MCF 10A (cell line): ENCODE results near the gene IL1A. TPM values are rescaled to one million over a fixed set of nuclear protein-coding genes. Genes with fewer than 3 reads are reported as not detected.

ENCODE experiments used
- BruUV-seq: library from RNA; stranded (reverse); fragments of 400-500 nt; replicated peaks from 2 replicates; lab custom pipeline; 2021; lab: Mats Ljungman, UMichigan
- CTCF ChIA-PET: fragments of 300-600 bp; sonication (Branson Sonifier 250); formaldehyde crosslinking; extraction: SDS; loops from one replicate; lab custom pipeline; 2021; ENCODE audit warnings: antibody characterized with exemption, inconsistent platforms; lab: Yijun Ruan, JAX
- POLR2A ChIA-PET: fragments of 300-600, 350-650 bp; sonication (Branson Sonifier 250); formaldehyde crosslinking; extraction: SDS; loops from one replicate; lab custom pipeline; 2020; ENCODE audit warnings: antibody characterized with exemption, inconsistent platforms; lab: Yijun Ruan, JAX
- DNase-seq: peaks from one replicate; pipeline ENCODE4 v3.0.0-alpha.2; 2018; ENCODE audit not compliant: unreplicated experiment
- H3K27ac Mint-ChIP-seq: one replicate; pipeline ENCODE4 v1.8.0; 2022; ENCODE audit warnings: mild to moderate bottlenecking, low read depth, mixed read lengths; ENCODE audit not compliant: unreplicated experiment
- H3K27me3 Mint-ChIP-seq: one replicate; pipeline ENCODE4 v1.8.0; 2022; ENCODE audit warnings: mixed read lengths; ENCODE audit not compliant: insufficient read depth, unreplicated experiment
- H3K36me3 Mint-ChIP-seq: one replicate; pipeline ENCODE4 v1.8.0; 2022; ENCODE audit warnings: mild to moderate bottlenecking, moderate library complexity, mixed read lengths; ENCODE audit not compliant: insufficient read depth, unreplicated experiment
- H3K4me1 Mint-ChIP-seq: one replicate; pipeline ENCODE4 v1.8.0; 2022; ENCODE audit warnings: mixed read lengths; ENCODE audit not compliant: insufficient read depth, unreplicated experiment
- H3K4me3 Mint-ChIP-seq: one replicate; pipeline ENCODE4 v1.8.0; 2022; ENCODE audit warnings: mild to moderate bottlenecking, moderate library complexity, mixed read lengths; ENCODE audit not compliant: unreplicated experiment
- H3K9me3 Mint-ChIP-seq: one replicate; pipeline ENCODE4 v1.8.0; 2022; ENCODE audit warnings: mixed read lengths; ENCODE audit not compliant: unreplicated experiment
- CTCF ChIP-seq: fragments of 200-600 bp; IDR thresholded peaks from one replicate; pipeline ENCODE4 v1.8.0; 2022; ENCODE audit warnings: antibody characterized with exemption, mild to moderate bottlenecking; ENCODE audit not compliant: unreplicated experiment
- intact Hi-C: fragments of 100-400 bp; cut with micrococcal nuclease; formaldehyde crosslinking; loops from 2 replicates; pipeline ENCODE4 v1.14.1; 2022
- total RNA-seq: library from RNA; stranded (reverse); gene quantifications from 2 replicates; pipeline ENCODE4 v1.2.3, GENCODE V29; 2022

IL1A gene
- total RNA-seq, 1 experiment from 2014 or later, result 170 TPM

GRCh38 chr2:112794131-112794733 lies 9.9 kb upstream of the IL1A start:
- CTCF ChIA-PET, result interaction anchor here (0.6 to 1.7 kb wide), 7 partner anchors 9 to 147 kb away, joined by 3 to 5 read pairs (median 3); partner anchors contain the start of gene CKAP2L
- POLR2A ChIA-PET, result interaction anchor here (0.7 to 6.3 kb wide), 20 partner anchors 10 to 149 kb away, joined by 3 to 131 read pairs (median 6); partner anchors contain the start of genes IL1A, IL1B and SLC20A1
- peak; percentile 97 for DNase-seq
- peaks cover 24% of the 10 kb centered on the region for H3K9me3 Mint-ChIP-seq
- no peaks in the 10 kb centered on the region for H3K36me3 Mint-ChIP-seq
- peak overlapping the region; percentile 98 for H3K27ac Mint-ChIP-seq
- BruUV-seq, result no TSS peak
- H3K4me3 Mint-ChIP-seq, result peak overlapping the region; percentile 47
- H3K27me3 Mint-ChIP-seq, result no peaks in the 10 kb centered on the region
- intact Hi-C loops, result no loop called here
- no peak for TF ChIP-seq CTCF
- H3K4me1 Mint-ChIP-seq, result peaks cover 39% of the 10 kb centered on the region

- Mint-ChIP-seq H3K27ac (peak overlapping the region; percentile 98), H3K4me1 (peaks cover 39% of the 10 kb centered on the region), H3K36me3 (no peaks in the 10 kb centered on the region), H3K27me3 (no peaks in the 10 kb centered on the region), H3K9me3 (peaks cover 30% of the 10 kb centered on the region), H3K4me3 (no peak overlapping the region)
- ChIA-PET CTCF (interaction anchor here (0.6 to 1.6 kb wide), 7 partner anchors 8 to 148 kb away, joined by 3 to 5 read pairs (median 3); partner anchors contain the start of gene CKAP2L), POLR2A (interaction anchor here (0.6 to 6.3 kb wide), 13 partner anchors 11 to 164 kb away, joined by 3 to 131 read pairs (median 6); partner anchors contain the start of genes IL1A and IL1B)
- intact Hi-C loops, result no loop called here
- BruUV-seq, result TSS peak; percentile 96
- DNase-seq, result no peak
- no peak for TF ChIP-seq CTCF
These were observed 9.2 kb upstream of the IL1A start for GRCh38 chr2:112793449-112793978.

GRCh38 chr2:112792419-112792818 lies 8.1 kb upstream of the IL1A start:
- no peak overlapping the region for H3K4me3 Mint-ChIP-seq
- ChIA-PET CTCF (interaction anchor here (1.4 to 1.6 kb wide), 2 partner anchors 99 to 149 kb away, joined by 3 read pairs; no protein-coding TSS in a partner anchor), POLR2A (interaction anchor here (6.3 kb wide), 1 partner anchor 10 kb away, joined by 131 read pairs; the partner anchor contains the start of gene IL1A)
- no peak for TF ChIP-seq CTCF
- no peaks in the 10 kb centered on the region for H3K36me3 Mint-ChIP-seq
- intact Hi-C loops, result no loop called here
- H3K4me1 Mint-ChIP-seq, result peaks cover 43% of the 10 kb centered on the region
- peaks cover 27% of the 10 kb centered on the region for H3K9me3 Mint-ChIP-seq
- no TSS peak for BruUV-seq
- DNase-seq, result no peak
- H3K27me3 Mint-ChIP-seq, result no peaks in the 10 kb centered on the region
- peak overlapping the region; percentile 98 for H3K27ac Mint-ChIP-seq

- Mint-ChIP-seq H3K36me3 (no peaks in the 10 kb centered on the region), H3K27me3 (no peaks in the 10 kb centered on the region), H3K4me1 (peaks cover 49% of the 10 kb centered on the region), H3K27ac (no peak overlapping the region), H3K4me3 (no peak overlapping the region), H3K9me3 (peaks cover 23% of the 10 kb centered on the region)
- BruUV-seq, result no TSS peak
- ChIA-PET POLR2A (interaction anchor here (0.9 to 6.3 kb wide), 2 partner anchors 9 to 147 kb away, joined by 3 to 131 read pairs; partner anchors contain the start of gene IL1A), CTCF (interaction anchor here (1.4 to 1.5 kb wide), 2 partner anchors 93 to 150 kb away, joined by 3 to 7 read pairs; no protein-coding TSS in a partner anchor)
- DNase-seq, result no peak
- TF ChIP-seq CTCF, result no peak
- intact Hi-C loops, result no loop called here
These were observed 7.5 kb upstream of the IL1A start for GRCh38 chr2:112791693-112792230.
